H9 (cell line): Measurements from ENCODE around the gene KIAA1671. TPM values are rescaled to one million over a fixed set of nuclear protein-coding genes. Genes with fewer than 3 reads are reported as not detected.

Experiments used
- DNase-seq: peaks from one replicate; pipeline ENCODE4 v3.0.0-alpha.2; 2017
- H2AFZ ChIP-seq: one replicate; pipeline ENCODE4 v1.6.1; 2013; ENCODE audit warnings: mild to moderate bottlenecking, low read length, control low read depth, moderate library complexity
- H2AK5ac ChIP-seq: 2 replicates; pipeline ENCODE4 v1.6.1; 2013; ENCODE audit warnings: low read length, control low read depth, mixed read lengths; ENCODE audit not compliant: insufficient read length
- H2BK120ac ChIP-seq: one replicate; pipeline ENCODE4 v1.6.1; 2013; ENCODE audit warnings: low read depth, mild to moderate bottlenecking, low read length, control low read depth, inconsistent platforms; ENCODE audit not compliant: poor library complexity, severe bottlenecking
- H2BK12ac ChIP-seq: 2 replicates; pipeline ENCODE4 v1.6.1; 2013; ENCODE audit warnings: low read length, control low read depth, mixed read lengths, low read depth; ENCODE audit not compliant: insufficient read length
- H2BK15ac ChIP-seq: 2 replicates; pipeline ENCODE4 v1.6.1; 2013; ENCODE audit warnings: low read depth, low read length, control low read depth
- H2BK20ac ChIP-seq: one replicate; pipeline ENCODE4 v1.6.1; 2013; ENCODE audit warnings: low read depth, mild to moderate bottlenecking, low read length, control low read depth, inconsistent platforms; ENCODE audit not compliant: poor library complexity, severe bottlenecking
- H2BK5ac ChIP-seq: 2 replicates; pipeline ENCODE4 v1.6.1; 2013; ENCODE audit warnings: low read length, control low read depth, mixed read lengths; ENCODE audit not compliant: insufficient read length
- H3K14ac ChIP-seq: 2 replicates; pipeline ENCODE4 v1.6.1; 2013; ENCODE audit warnings: low read length, control low read depth; ENCODE audit not compliant: insufficient read depth
- H3K18ac ChIP-seq: 2 replicates; pipeline ENCODE4 v1.6.1; 2013; ENCODE audit warnings: low read depth, mild to moderate bottlenecking, mixed read lengths, low read length, control low read depth; ENCODE audit not compliant: insufficient read length
- H3K23ac ChIP-seq: 2 replicates; pipeline ENCODE4 v1.6.1; 2013; ENCODE audit warnings: low read length, control low read depth, mixed read lengths, low read depth; ENCODE audit not compliant: insufficient read length
- H3K23me2 ChIP-seq: 2 replicates; pipeline ENCODE4 v1.6.1; 2013; ENCODE audit warnings: low read depth, mild to moderate bottlenecking, mixed read lengths, low read length, control low read depth; ENCODE audit not compliant: insufficient read length, poor library complexity, severe bottlenecking
- H3K27ac ChIP-seq: 2 replicates; pipeline ENCODE4 v1.5.1; 2013; ENCODE audit warnings: low read length, control low read depth, mixed read lengths, low read depth; ENCODE audit not compliant: insufficient read length
- H3K27me3 ChIP-seq: 2 replicates; pipeline ENCODE4 v1.6.1; 2013; ENCODE audit warnings: low read length, control low read depth, inconsistent platforms; ENCODE audit not compliant: insufficient read depth
- H3K4ac ChIP-seq: 2 replicates; pipeline ENCODE4 v1.6.1; 2013; ENCODE audit warnings: low read depth, mild to moderate bottlenecking, control low read depth, inconsistent platforms, low read length, moderate library complexity
- H3K4me1 ChIP-seq: 2 replicates; pipeline ENCODE4 v1.6.1; 2013; ENCODE audit warnings: low read length, control low read depth, inconsistent platforms; ENCODE audit not compliant: insufficient read depth
- H3K4me2 ChIP-seq: 2 replicates; pipeline ENCODE4 v1.6.1; 2013; ENCODE audit warnings: low read length, control low read depth, mixed read lengths; ENCODE audit not compliant: insufficient read length, insufficient read depth
- H3K56ac ChIP-seq: 2 replicates; pipeline ENCODE4 v1.6.1; 2013; ENCODE audit warnings: low read depth, mild to moderate bottlenecking, mixed read lengths, low read length, control low read depth; ENCODE audit not compliant: insufficient read length
- H3K79me1 ChIP-seq: 2 replicates; pipeline ENCODE4 v1.6.1; 2013; ENCODE audit warnings: low read depth, mild to moderate bottlenecking, moderate library complexity, low read length, control low read depth, inconsistent platforms; ENCODE audit not compliant: insufficient read depth, poor library complexity, severe bottlenecking
- H3K79me2 ChIP-seq: 2 replicates; pipeline ENCODE4 v1.6.1; 2013; ENCODE audit warnings: low read length, control low read depth, inconsistent platforms; ENCODE audit not compliant: insufficient read depth
- H3K9ac ChIP-seq: 2 replicates; pipeline ENCODE4 v1.6.1; 2013; ENCODE audit warnings: low read length, control low read depth, mixed read lengths; ENCODE audit not compliant: insufficient read length; ENCODE audit errors: extremely low read depth
- H3K9me3 ChIP-seq: one replicate; pipeline ENCODE4 v1.6.1; 2013; ENCODE audit warnings: low read depth, low read length, inconsistent platforms; ENCODE audit not compliant: control insufficient read depth
- H3T11ph ChIP-seq: one replicate; pipeline ENCODE4 v1.6.1; 2013; ENCODE audit warnings: mild to moderate bottlenecking, low read length, control low read depth, inconsistent platforms
- H4K20me1 ChIP-seq: one replicate; pipeline ENCODE4 v1.6.1; 2013; ENCODE audit not compliant: control insufficient read depth, insufficient read length, insufficient read depth
- H4K5ac ChIP-seq: 2 replicates; pipeline ENCODE4 v1.6.1; 2013; ENCODE audit warnings: low read depth, mild to moderate bottlenecking, mixed read lengths, low read length, control low read depth; ENCODE audit not compliant: insufficient read length
- H4K8ac ChIP-seq: replicated peaks from 2 replicates; pipeline ENCODE4 v1.6.1; 2013; ENCODE audit warnings: low read length, control low read depth, mixed read lengths, low read depth; ENCODE audit not compliant: insufficient read length
- H4K91ac ChIP-seq: 2 replicates; pipeline ENCODE4 v1.6.1; 2013; ENCODE audit warnings: low read depth, mild to moderate bottlenecking, moderate library complexity, mixed read lengths, low read length, control low read depth; ENCODE audit not compliant: insufficient read length
- H3K27ac Mint-ChIP-seq, 3 experiments: 2 replicates in 2 of 3; 3 replicates in 1 of 3; pipeline ENCODE4 v1.8.0; 2020 to 2021; ENCODE audit warnings: mixed read lengths in 3 of 3, mild to moderate bottlenecking in 1 of 3, moderate library complexity in 1 of 3
- H3K27me3 Mint-ChIP-seq: 2 replicates; pipeline ENCODE4 v1.8.0; 2021; ENCODE audit warnings: low read depth, mild to moderate bottlenecking, moderate library complexity, mixed read lengths
- H3K36me3 Mint-ChIP-seq, 3 experiments: 2 replicates in 2 of 3; 3 replicates in 1 of 3; pipeline ENCODE4 v1.8.0; 2020 to 2021; ENCODE audit warnings: low read depth in 3 of 3, mixed read lengths in 3 of 3; ENCODE audit not compliant: insufficient read depth in 1 of 3
- H3K4me1 Mint-ChIP-seq, 2 experiments: 2 replicates each; pipeline ENCODE4 v1.8.0; 2020; ENCODE audit warnings: mixed read lengths in 2 of 2
- H3K4me3 Mint-ChIP-seq, 2 experiments: 2 replicates in 1 of 2; 3 replicates in 1 of 2; pipeline ENCODE4 v1.8.0; 2020 to 2021; ENCODE audit warnings: mild to moderate bottlenecking in 2 of 2, mixed read lengths in 2 of 2, moderate library complexity in 1 of 2
- H3K9me3 Mint-ChIP-seq, 2 experiments: 2 replicates in 1 of 2; 3 replicates in 1 of 2; pipeline ENCODE4 v1.8.0; 2020; ENCODE audit warnings: mild to moderate bottlenecking in 2 of 2, mixed read lengths in 2 of 2, moderate library complexity in 1 of 2
- WGBS: extraction: QIAGEN DNeasy Blood & Tissue Kit; methylation state at CpG from one replicate; pipeline ENCODE4 v1.1.7; 2013; ENCODE audit warnings: missing lambda C conversion rate, low lambda C conversion rate, mixed read lengths; ENCODE audit not compliant: insufficient read length; ENCODE audit errors: extremely low coverage; 5-methylcytosine and 5-hydroxymethylcytosine counted together
- total RNA-seq: library from RNA; stranded (reverse); gene quantifications from 2 replicates; pipeline ENCODE4 v1.2.1, GENCODE V29; 2021
- TF ChIP-seq, protein P1 (sequence below): fragments of 200-600 bp; sonication (generic); conservative IDR thresholded peaks from 3 replicates; pipeline ENCODE4 v1.8.0; 2021; ENCODE audit warnings: antibody characterized with exemption, mild to moderate bottlenecking

KIAA1671 gene
- total RNA-seq, 1 experiment from 2014 or later, result 22.6 TPM

DNA sequence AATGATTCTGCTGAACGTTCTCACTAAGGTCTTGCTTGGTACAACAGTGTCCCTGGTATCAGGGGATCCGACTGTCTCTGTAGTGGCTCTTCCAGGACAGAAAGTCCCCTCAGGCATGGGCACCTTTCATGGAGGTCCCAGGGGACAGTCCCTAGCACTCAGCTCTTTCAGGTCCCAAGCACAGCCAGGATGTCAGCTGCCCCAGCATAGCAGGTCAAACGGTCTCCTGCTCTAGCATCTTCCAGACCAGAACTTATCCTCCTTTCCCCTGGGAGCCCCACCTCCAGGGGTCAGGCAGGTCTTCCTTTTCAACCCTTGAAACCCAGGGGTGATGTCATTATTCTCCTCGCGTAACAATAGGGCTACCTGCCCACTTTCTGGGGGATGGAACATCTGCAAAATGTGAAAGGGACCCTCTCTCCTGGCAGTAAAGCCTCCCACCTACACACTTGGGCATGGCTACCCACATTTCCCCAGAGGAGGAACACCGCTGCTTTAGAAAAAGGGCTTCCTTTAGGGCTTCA, 222.4 kb downstream of the KIAA1671 start:
- H3K23me2 ChIP-seq, result no peaks in the 10 kb centered on the region
- no peak overlapping the region for H3K4ac ChIP-seq
- H3K9me3 ChIP-seq, result no peaks in the 10 kb centered on the region
- H2AFZ ChIP-seq, result no peak overlapping the region
- no peak overlapping the region for H2BK120ac ChIP-seq
- H4K5ac ChIP-seq, result no peak overlapping the region
- no peak overlapping the region for H2BK20ac ChIP-seq
- no peak overlapping the region for H3K14ac ChIP-seq
- H3K27me3 ChIP-seq, result no peaks in the 10 kb centered on the region; the same call in 1 of the 2 replicates
- H3K27ac Mint-ChIP-seq, result peak overlapping the region in 2 of 3 experiments; percentile 57 to 70; a peak in 2 of 7 replicates
- H2BK12ac ChIP-seq, result no peak overlapping the region
- H3K18ac ChIP-seq, result no peak overlapping the region
- H3T11ph ChIP-seq, result no peak overlapping the region
- H2AK5ac ChIP-seq, result no peak overlapping the region
- H3K36me3 Mint-ChIP-seq, result peaks cover 8 to 21% (median 12%) of the 10 kb centered on the region in 3 experiments
- no peak for DNase-seq
- no peak overlapping the region for H4K91ac ChIP-seq
- H3K79me1 ChIP-seq, result no peaks in the 10 kb centered on the region
- no peaks in the 10 kb centered on the region for H3K4me1 ChIP-seq
- no peak overlapping the region for H3K4me3 Mint-ChIP-seq
- H3K4me1 Mint-ChIP-seq, result peaks cover 9% of the 10 kb centered on the region in 2 experiments
- no peak overlapping the region for H2BK5ac ChIP-seq
- no CpG with 5 or more reads among the region's 6 CpGs for WGBS
- TF ChIP-seq, protein P1, sequence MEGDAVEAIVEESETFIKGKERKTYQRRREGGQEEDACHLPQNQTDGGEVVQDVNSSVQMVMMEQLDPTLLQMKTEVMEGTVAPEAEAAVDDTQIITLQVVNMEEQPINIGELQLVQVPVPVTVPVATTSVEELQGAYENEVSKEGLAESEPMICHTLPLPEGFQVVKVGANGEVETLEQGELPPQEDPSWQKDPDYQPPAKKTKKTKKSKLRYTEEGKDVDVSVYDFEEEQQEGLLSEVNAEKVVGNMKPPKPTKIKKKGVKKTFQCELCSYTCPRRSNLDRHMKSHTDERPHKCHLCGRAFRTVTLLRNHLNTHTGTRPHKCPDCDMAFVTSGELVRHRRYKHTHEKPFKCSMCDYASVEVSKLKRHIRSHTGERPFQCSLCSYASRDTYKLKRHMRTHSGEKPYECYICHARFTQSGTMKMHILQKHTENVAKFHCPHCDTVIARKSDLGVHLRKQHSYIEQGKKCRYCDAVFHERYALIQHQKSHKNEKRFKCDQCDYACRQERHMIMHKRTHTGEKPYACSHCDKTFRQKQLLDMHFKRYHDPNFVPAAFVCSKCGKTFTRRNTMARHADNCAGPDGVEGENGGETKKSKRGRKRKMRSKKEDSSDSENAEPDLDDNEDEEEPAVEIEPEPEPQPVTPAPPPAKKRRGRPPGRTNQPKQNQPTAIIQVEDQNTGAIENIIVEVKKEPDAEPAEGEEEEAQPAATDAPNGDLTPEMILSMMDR, result no peak
- H3K27me3 Mint-ChIP-seq, result no peaks in the 10 kb centered on the region
- no peak overlapping the region for H3K23ac ChIP-seq
- H3K4me2 ChIP-seq, result no peak overlapping the region
- H2BK15ac ChIP-seq, result no peak overlapping the region
- no peaks in the 10 kb centered on the region for H4K20me1 ChIP-seq
- no peak overlapping the region for H3K56ac ChIP-seq
- H3K27ac ChIP-seq, result no peak overlapping the region
- no peak overlapping the region for H4K8ac ChIP-seq
- H3K9me3 Mint-ChIP-seq, result peaks cover 0 to 2% of the 10 kb centered on the region in 2 experiments; a peak in 1 of 5 replicates
- no peaks in the 10 kb centered on the region for H3K79me2 ChIP-seq
- no peak overlapping the region for H3K9ac ChIP-seq
